Retinal pigment epithelial cell (primary cell): ENCODE data around the gene LAMP1.

Source experiments
- DNase-seq: peaks from one replicate; pipeline ENCODE4 v3.0.0-alpha.2; 2010; ENCODE audit warnings: low read depth
- H3K4me3 ChIP-seq: 2 replicates; pipeline ENCODE4 v1.5.1; 2011; ENCODE audit warnings: mild to moderate bottlenecking, low read length, control low read depth, moderate library complexity
- TF ChIP-seq, protein P1 (sequence below): conservative IDR thresholded peaks from 2 replicates; pipeline ENCODE4 v1.5.1; 2011; ENCODE audit warnings: low read depth, low read length, control low read depth, inconsistent platforms

LAMP1 gene

DNA sequence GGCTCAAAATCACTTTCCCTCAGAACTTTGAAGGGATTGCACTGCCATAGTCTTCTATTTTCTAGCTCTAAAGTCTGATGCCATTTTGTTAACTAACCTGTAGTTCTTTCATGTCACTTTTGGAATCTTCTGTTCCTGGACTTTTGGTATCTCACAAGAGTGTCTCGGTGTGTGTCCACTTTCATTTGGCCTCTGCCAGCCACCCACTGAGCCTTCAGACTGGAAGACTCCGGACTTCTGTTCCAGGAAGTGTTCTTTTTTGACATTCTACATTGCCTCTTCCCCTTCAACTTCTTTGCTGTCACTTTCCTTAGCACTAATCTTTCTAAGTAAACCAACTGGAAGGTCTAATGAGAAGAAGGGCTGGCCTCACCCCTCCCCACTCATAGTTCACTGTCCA is 25.0 kb upstream of the LAMP1 start:
- no peak for DNase-seq
- no peak overlapping the region for H3K4me3 ChIP-seq
- TF ChIP-seq, protein P1, sequence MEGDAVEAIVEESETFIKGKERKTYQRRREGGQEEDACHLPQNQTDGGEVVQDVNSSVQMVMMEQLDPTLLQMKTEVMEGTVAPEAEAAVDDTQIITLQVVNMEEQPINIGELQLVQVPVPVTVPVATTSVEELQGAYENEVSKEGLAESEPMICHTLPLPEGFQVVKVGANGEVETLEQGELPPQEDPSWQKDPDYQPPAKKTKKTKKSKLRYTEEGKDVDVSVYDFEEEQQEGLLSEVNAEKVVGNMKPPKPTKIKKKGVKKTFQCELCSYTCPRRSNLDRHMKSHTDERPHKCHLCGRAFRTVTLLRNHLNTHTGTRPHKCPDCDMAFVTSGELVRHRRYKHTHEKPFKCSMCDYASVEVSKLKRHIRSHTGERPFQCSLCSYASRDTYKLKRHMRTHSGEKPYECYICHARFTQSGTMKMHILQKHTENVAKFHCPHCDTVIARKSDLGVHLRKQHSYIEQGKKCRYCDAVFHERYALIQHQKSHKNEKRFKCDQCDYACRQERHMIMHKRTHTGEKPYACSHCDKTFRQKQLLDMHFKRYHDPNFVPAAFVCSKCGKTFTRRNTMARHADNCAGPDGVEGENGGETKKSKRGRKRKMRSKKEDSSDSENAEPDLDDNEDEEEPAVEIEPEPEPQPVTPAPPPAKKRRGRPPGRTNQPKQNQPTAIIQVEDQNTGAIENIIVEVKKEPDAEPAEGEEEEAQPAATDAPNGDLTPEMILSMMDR, result no peak

DNA sequence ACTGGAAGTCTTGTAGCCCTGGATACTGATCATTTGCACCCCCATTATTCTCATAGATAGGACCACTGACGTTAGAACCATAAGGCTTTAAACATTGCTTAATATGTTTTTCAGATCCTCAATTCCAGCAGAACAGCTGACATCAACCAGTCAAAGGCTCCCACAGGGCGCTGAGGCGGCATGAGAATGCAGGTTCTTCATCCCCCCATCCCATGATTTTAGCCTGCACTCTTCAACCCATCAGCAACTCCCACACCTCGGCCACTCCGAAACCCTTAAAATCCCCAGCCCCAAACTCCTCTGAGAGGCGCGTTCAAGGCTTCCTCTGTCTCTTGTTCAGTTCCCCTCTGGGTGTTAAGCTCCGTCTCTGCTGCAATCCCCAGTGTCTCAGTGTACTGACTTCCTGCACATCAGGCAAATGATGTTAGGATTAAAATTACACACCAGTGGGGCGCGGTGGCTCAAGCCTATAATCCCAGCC is 24.3 kb upstream of the LAMP1 start:
- TF ChIP-seq, protein P1, result no peak

DNA sequence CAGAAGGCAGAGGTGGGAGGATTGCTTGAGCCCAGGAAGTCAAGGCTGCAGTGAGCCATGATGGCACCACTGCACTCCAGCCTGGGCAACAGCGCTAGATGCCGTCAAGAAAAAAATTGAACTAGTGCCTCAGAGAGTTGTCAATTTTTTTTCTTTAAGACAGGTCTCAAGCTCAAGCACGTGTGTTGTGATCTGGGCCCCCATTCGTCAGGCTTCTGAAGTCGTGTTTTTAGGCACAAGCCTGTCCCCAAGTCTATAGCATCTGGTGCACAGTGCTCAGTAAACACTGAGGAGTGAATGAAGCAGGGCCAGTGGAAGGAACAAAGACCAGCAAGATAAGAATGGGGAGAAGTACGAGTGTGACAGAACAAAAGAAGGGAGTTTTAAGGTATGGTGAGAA is 23.7 kb upstream of the LAMP1 start:
- TF ChIP-seq, protein P1, result no peak
- DNase-seq, result no peak
- H3K4me3 ChIP-seq, result no peak overlapping the region

More for the DNA sequence above, 24.3 kb upstream of the LAMP1 start:
- H3K4me3 ChIP-seq, result no peak overlapping the region
- DNase-seq, result no peak

DNA sequence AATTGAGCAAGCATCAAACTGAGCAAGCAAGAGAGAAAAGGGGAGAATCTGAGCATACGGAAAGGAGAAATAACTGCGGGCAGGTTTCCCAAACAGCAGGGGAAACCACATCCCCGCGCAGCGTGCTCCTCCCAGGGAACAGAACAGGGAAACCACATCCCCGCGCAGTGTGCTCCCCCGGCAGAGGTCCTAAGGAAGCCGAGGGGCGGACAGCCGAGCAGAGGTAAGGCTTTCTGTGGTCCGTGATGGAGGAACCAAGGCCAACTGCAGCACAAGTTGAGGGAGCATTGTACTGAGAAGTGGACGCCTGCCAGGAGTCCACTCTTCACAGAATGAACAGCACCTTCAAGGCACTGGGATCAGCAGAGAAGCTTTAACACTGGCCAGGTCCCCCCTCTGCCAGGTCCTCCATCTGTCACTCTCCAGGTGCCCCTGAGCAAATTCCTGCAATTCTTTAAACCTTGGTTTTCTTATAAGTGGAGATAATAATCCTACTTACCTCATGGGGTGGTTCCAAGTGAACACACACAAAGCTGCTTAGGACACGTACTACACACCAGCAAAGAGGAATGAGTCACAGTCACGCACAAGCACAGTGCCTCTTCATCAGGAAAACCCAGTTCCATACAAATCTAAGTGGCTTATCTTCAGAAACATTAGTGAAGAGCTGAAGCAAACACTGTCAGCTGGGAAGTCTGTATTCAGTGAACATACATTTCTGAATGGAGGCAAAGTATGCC is 23.0 kb upstream of the LAMP1 start:
- H3K4me3 ChIP-seq, result no peak overlapping the region
- TF ChIP-seq, protein P1, result no peak
- DNase-seq, result peak; percentile 96

DNA sequence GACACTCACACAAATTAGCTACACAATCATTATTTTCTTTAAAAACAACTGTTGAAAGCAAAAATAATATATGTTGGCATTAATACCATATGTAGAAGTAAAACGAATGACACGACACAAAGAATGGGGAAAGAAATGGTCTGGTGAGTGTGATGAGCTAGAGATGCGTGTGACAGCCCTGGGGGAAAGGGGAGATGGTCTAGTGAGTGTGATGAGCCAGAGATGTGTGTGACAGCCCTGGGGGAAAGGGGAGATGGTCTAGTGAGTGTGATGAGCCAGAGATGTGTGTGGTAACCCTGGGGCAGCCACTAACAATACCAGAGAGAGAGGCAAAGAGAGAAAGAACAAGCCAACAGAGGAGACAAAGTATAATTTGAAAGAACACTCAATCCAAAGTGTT is 22.3 kb upstream of the LAMP1 start:
- no peak overlapping the region for H3K4me3 ChIP-seq
- TF ChIP-seq, protein P1, result no peak
- DNase-seq, result no peak

DNA sequence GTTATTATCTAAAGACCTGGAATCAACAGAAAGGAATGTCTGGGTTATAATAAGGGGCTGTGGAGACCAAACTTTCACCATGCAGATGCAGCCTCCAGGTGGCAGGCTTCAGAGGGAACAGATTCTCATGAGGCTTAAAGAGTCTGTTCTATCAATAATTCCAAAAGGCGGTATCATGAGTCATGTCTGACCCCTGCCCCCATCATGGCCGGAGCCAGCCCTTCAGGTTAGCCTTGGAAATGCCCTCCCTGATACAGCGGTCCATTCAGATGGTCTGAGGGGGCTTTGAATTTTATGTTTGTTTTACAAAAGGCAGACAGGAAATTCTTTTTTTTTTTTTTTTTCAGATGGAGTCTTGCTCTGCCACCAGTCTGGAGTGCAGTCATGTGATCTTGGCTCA is 21.7 kb upstream of the LAMP1 start:
- DNase-seq, result peak; percentile 62
- TF ChIP-seq, protein P1, result peak; percentile 76
- H3K4me3 ChIP-seq, result no peak overlapping the region

DNA sequence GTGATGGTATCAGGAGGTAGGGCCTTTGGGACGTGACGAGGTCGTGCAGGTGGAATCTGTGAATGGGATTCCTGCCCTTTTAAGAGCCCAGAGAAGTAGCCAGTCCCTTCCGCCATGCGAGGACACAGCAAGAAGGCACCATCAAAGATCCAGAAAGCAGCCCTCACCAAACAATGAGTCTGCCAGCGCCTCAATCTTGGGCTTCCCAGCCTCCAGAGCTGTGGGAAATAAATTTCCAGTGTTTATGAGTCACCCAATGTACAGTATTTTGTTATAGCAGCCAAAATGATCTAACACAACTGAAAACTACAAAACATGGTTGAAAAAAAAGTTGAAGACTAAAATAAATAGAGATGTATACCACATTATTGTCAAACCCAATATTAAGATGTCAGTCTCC is 16.9 kb upstream of the LAMP1 start:
- DNase-seq, result no peak
- TF ChIP-seq, protein P1, result no peak
- H3K4me3 ChIP-seq, result no peak overlapping the region
